H7 (cell line): Measurements from ENCODE around the gene AXDND1. TPM values are rescaled to one million over a fixed set of nuclear protein-coding genes. Genes with fewer than 3 reads are reported as not detected.
"Not testable (repeated sequence)": the region's sequence is repeated elsewhere in the genome, so short reads cannot be mapped to it uniquely, and the experiment has no call there.

ENCODE experiments used
- DNase-seq: peaks from one replicate; pipeline ENCODE4 v3.0.0; 2012
- H3K27me3 ChIP-seq: 2 replicates; pipeline ENCODE4 v1.6.0; 2011; ENCODE audit warnings: mild to moderate bottlenecking, low read length; ENCODE audit not compliant: control insufficient read depth, insufficient read depth
- H3K36me3 ChIP-seq: replicated peaks from 2 replicates; pipeline ENCODE4 v1.5.1; 2011; ENCODE audit warnings: low read length; ENCODE audit not compliant: control insufficient read depth, insufficient read depth
- H3K4me3 ChIP-seq: 2 replicates; pipeline ENCODE4 v1.5.1; 2011; ENCODE audit warnings: low read depth, mild to moderate bottlenecking, control low read depth, low read length, moderate library complexity; ENCODE audit not compliant: insufficient read depth
- total RNA-seq: library from RNA; depleted of rRNA; stranded (reverse); fragments of >200 nt; shearing (Covaris generic); gene quantifications from 2 replicates; pipeline ENCODE4 v1.2.3, GENCODE V29; 2014

AXDND1 gene
- total RNA-seq, 1 experiment from 2014 or later, result 0.76 TPM

DNA sequence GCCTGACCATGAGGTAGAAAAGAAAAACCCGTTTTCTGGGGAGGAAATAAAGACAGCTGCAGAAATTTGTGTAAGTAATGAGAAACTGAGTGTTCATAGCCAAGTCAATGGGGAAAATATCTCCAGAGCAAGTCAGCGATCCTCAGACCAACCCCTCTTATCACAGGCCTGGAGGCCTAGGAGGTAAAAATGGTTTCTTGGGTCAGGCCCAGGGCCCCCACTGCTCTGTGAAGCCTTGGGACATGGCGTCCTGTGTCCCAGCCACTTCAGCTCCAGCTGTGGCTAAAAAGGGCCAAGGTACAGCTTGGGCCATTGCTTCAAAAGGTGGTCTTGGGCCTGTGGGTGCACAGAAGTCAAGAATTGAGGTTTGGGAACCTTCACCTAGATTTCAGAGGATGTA, 108.9 kb downstream of the AXDND1 start:
- DNase-seq, result no peak
- no peaks in the 10 kb centered on the region for H3K27me3 ChIP-seq
- H3K36me3 ChIP-seq, result no peaks in the 10 kb centered on the region
- no peak overlapping the region for H3K4me3 ChIP-seq

DNA sequence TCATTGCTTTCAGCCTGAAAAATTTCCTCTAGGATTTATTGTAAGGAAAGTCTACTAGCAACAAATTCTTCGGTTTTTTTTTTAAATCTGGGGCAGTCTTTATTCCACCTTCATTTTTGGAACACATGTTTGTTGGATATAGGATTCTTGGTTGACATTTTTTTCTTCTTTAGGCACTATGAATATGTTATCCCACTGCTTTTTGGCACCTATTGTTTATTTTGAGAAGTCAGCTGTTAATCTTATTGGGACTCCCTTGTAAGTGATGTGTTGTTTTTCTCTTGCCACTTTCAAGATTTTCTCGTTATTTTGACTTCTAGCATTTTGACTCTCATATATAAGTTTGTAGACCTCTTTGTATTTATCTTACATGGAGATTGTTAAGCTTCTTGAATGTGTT, 110.7 kb downstream of the AXDND1 start:
- Histone ChIP-seq H3K27me3 (no peaks in the 10 kb centered on the region), H3K4me3 (no peak overlapping the region), H3K36me3 (no peaks in the 10 kb centered on the region)
- no peak for DNase-seq

DNA sequence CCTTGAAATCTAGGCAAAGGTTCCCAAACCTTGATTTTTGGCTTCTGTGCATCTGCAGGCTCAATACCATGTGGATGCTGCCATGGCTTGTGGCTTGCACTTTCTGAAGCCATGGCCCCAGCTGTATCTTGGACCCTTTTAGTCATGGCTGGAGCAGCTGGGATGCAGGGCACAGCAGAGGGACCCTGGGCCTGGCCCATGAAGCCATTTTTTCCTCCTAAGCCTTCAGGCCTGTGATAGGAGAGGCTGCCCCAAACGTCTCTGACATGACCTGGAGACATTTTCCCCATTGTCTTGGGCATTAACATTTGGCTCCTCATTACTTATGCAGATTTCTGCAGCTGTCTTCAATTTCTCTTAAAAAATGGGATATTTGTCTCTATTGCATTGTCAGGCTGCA, 112.6 kb downstream of the AXDND1 start:
- no peak overlapping the region for H3K4me3 ChIP-seq
- no peak for DNase-seq

DNA sequence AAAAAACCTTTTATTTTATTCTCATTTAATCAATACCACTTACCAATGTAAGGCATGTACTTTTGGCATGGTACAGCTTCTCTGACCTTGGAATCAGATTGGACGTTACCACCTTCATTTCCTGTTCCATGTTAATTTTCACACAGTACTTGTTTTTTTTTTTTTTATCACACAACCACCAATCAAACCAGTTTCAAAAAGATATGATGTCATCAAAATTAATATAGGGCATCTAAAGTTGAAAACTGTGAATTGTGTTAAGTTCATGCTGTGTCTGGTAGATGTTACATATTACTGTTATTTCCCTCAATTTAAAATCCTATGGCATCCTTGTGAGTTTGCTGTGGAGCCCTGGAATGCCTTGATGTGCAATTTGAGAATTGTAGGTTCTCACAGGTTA, 124.8 kb downstream of the AXDND1 start:
- Histone ChIP-seq H3K4me3 (no peak overlapping the region), H3K36me3 (no peaks in the 10 kb centered on the region), H3K27me3 (no peaks in the 10 kb centered on the region)
- DNase-seq, result no peak

More for the DNA sequence above, 112.6 kb downstream of the AXDND1 start:
- no peaks in the 10 kb centered on the region for H3K36me3 ChIP-seq
- no peaks in the 10 kb centered on the region for H3K27me3 ChIP-seq

DNA sequence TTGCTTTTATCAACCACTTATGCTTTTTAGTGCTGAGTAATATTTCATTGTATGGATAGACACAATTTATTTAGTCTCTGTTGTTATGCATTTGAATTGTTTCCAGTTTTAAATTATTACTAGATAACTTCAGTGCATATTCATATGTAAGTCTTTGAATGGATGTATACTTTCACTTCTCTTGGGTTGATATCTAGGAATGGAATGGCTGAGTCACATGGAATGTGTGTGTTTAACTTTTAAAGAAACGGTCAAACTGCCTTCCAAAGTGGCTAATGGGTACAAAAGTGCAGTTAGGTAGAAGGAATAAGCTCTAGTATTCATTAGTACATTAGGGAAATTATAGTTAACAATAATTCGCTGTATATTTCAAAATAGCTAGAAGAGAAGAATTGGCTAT, 127.6 kb downstream of the AXDND1 start:
- no peaks in the 10 kb centered on the region for H3K27me3 ChIP-seq
- no peak for DNase-seq
- H3K36me3 ChIP-seq, result no peaks in the 10 kb centered on the region
- no peak overlapping the region for H3K4me3 ChIP-seq

DNA sequence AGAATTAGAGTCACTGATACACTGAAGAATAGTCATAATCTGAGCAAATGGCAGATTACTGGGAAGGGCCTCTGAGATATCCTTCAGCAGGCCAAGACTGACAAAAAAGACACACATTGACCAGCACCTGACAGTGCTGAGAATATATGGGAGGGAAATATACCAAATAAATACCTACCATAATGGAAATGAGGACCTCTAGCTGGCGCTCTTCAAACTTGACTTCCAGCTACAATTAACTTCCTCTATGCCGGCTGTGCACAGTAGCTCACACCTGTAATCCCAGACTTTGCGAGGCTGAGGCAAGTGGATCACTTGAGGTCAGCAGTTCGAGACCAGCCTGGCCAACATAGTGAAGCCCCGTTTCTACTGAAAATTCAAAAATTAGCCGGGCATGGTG, 140.4 kb downstream of the AXDND1 start:
- Histone ChIP-seq H3K36me3 (no peaks in the 10 kb centered on the region), H3K27me3 (no peaks in the 10 kb centered on the region), H3K4me3 (no peak overlapping the region)
- no peak for DNase-seq

DNA sequence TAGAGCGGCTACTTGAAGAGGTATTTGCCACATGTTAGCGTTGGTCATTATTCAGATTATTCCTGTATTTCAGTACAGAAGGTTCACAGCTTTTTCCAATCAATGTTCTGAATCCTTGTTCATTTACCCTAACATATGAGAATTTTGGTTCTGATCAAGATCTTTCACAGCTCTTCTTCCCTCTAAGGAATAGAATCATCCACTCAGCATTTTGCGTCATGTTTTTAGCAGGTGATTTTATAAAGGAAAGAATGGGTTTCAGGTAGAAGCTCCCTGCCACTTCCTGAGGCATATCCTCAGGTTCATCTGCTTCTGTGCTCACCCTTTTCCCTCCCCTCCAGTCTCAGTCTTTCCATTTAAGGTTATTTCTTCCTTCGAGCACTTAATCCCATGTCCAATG, 143.6 kb downstream of the AXDND1 start:
- DNase-seq, result no peak
- Histone ChIP-seq H3K36me3 (no peaks in the 10 kb centered on the region), H3K27me3 (no peaks in the 10 kb centered on the region), H3K4me3 (no peak overlapping the region)

DNA sequence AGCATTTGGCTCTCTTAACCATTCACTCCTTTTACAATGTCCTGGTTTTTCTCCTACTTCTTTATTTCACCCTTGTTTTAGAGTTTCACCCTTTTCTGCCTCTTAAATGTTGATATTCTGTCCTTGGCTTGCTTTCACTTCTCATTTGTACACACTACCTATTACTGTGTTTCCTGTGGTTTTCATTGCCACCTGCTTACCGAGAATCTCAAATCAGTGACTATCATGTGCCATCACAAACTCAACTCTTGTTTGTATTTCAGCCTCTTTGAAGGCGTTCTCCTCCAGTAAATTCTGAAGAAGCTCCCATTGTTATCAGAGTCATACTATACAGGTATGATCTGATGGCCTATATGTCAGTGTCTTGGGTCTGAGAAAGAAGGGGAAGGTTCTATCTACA, 144.3 kb downstream of the AXDND1 start:
- Histone ChIP-seq H3K27me3 (no peaks in the 10 kb centered on the region), H3K36me3 (no peaks in the 10 kb centered on the region), H3K4me3 (no peak overlapping the region)
- no peak for DNase-seq

DNA sequence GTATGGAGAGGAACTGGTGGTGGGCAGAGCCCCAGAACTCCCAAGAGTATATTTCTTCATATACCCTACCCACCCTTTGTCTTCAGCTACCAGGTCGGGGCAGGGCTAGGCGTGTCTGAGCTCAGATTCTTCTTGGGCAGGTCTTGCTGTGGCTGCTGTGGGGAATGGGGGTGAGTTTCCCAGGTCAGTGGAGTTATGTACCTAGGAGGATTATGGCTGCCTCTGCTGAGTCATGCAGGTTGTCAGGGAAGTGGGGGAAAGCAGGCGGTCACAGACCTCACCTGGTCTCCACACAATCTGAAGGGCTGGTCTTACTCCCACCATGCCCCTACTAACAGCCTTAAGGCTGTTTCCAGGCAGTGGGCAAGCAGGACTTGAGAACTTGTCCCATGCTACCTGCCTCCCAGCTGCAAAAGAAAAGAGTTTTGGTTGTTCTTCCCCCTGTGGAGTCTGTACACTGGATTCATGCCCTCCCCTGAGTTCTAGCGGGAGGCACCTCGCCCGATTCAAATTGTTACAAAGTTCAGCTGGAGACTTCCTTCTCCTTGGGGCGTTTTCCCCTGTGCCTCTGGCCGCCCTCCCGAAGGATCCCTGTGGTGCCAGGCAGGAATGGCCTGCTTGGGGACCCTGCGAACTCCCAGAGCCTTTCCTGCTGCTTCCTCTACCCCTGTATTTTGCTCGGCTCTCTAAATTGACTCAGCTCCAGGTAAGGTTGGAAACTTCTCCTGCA, 151.4 kb downstream of the AXDND1 start:
- Histone ChIP-seq H3K27me3 (no peaks in the 10 kb centered on the region), H3K36me3 (no peaks in the 10 kb centered on the region), H3K4me3 (no peak overlapping the region)
- DNase-seq, result no peak

DNA sequence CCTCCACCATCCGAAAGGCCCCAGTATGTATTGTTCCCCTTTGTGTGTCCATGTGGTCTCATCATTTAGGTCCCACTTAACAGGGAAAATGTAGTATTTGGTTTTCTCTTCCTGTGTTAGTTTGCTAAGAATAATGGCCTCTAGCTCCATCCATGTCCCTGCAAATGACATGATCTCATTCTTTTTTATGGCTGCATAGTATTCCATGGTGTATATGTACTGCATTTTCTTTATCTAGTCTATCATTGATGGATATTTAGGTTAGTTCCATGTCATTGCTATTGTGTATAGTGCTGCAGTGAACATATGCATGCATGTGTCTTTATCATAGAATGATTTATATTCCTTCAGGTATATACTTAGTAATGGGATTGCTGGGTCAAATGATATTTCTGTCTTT, 152.8 kb downstream of the AXDND1 start:
- not testable (repeated sequence) for H3K27me3 ChIP-seq

DNA sequence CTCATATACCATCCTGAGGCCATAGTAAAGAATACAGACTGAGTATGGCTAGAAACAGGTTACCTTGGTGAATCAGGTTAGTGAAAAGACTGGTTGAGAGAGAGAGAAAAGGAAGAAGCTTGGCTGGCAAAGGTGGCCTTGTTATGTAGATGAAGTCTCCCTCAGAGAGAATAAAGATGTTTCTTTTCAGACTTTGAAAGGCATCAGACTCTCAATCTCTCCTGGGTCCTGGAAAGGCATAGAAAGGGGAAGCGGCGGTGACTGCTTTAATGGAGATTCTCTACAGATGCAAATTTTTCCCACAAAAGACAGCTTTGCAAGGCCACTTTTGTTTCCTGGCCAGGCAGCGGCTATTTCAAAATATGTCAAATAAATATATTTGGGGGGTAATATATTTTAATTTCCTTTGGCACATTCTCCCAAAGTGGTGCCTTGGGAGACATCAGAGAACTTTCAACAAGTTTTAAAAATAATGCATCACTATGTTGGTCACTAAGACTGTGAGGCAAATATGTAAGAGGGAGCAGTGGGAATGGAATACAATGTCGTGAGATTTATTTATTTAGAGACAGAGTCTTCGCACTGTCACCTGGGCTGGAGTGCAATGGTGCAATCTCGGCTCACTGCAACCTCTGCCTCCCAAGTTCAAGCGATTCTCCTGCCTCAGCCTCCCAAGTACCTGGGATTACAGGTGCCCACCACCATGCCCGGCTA, 163.9 kb downstream of the AXDND1 start:
- H3K36me3 ChIP-seq, result no peaks in the 10 kb centered on the region
- peak; percentile 22 for DNase-seq
- H3K4me3 ChIP-seq, result no peak overlapping the region
- no peaks in the 10 kb centered on the region for H3K27me3 ChIP-seq

More for the DNA sequence above, 152.8 kb downstream of the AXDND1 start:
- DNase-seq, H3K4me3 ChIP-seq, H3K36me3 ChIP-seq: not testable (repeated sequence)

DNA sequence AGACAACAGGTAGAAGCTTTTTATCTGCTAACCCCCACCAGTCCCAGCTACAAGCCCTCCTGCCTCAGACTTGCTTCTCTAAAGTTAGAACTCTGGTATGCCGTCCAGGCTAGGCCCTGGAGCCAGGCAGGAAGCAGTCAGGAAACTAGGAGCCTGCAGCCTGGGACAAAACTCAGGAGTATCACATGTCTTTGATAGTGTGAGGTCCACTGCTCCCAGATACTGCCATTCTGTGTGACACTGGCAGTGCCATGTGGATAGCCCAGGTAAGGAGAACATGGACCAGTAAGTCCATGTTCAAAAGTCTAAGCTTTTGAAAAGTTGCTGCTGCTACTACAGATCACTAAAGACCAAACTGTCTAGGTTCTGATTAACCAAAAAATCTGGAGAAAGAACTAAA, 164.6 kb downstream of the AXDND1 start:
- no peak overlapping the region for H3K4me3 ChIP-seq
- H3K36me3 ChIP-seq, result no peaks in the 10 kb centered on the region
- peak; percentile 4 for DNase-seq

DNA sequence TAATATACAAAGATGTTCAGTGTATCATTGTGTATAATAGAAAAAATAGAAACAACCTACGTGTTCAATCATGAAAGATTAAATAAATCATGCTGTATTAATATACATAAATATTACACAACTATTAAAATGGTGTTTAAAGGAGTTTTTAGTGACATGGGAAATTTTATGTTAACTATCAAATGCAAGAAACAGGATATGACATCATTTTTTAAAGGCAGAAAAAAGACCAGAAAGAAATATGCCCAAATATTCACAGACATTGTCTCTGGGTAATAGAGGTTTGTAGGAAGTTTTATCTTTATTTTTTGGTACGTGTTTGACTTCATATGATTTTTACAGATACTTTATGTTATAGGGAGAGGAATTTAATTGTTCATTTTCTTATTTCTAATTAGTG, 176.0 kb downstream of the AXDND1 start:
- no peaks in the 10 kb centered on the region for H3K27me3 ChIP-seq

More for the DNA sequence above, 164.6 kb downstream of the AXDND1 start:
- no peaks in the 10 kb centered on the region for H3K27me3 ChIP-seq

DNA sequence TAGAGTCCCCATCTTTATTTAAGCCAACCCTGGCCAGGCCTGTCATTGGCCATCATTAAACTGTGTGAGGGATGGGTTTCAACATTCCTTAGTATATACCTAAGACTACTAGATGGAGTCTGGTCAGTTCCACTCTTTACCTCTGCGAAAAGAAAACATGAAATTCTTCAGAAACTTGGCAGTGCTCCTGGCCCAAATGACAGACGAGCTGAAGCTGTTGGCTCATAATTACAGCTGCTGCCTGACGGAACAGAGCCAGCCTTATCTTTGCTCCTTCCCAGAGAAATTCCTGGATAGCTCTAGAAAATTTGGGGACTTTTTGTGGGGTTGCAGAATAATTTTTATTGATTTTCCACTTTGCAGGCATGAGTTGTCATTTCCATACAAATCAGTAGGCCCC, 179.6 kb downstream of the AXDND1 start:
- Histone ChIP-seq H3K27me3 (no peaks in the 10 kb centered on the region), H3K4me3 (no peak overlapping the region), H3K36me3 (no peaks in the 10 kb centered on the region)
- DNase-seq, result no peak

More for the DNA sequence above, 176.0 kb downstream of the AXDND1 start:
- H3K36me3 ChIP-seq, result no peaks in the 10 kb centered on the region
- DNase-seq, result no peak
- H3K4me3 ChIP-seq, result no peak overlapping the region

DNA sequence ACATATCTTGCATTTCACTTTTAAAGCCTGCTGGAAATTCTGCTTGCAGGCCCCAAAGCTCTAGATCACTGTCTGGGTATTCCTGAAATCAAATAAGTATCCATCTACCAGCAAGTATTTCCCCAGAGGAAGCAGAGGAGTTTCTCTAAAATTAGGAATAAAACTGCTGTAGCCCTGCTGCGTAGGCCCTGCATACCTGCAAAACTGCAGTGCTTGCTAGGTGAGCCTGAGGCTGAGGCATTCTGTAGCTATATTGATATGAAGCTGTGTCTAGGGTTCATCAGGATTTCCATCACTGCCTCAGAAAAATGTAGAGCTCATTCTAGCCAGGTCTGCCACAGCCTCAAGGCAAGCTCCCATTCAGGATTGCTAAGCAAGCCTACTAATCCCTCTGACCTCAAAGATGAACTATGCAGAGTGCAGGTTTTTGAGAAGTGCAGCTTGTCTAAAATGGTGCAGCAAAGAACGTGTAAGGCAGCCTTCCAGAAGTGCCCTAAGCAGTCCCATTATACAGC, 181.3 kb downstream of the AXDND1 start:
- H3K4me3 ChIP-seq, result no peak overlapping the region

More for the DNA sequence above, 181.3 kb downstream of the AXDND1 start:
- no peak for DNase-seq
- no peaks in the 10 kb centered on the region for H3K36me3 ChIP-seq
- H3K27me3 ChIP-seq, result no peaks in the 10 kb centered on the region; the same call in 1 of the 2 replicates
